HCT116 (cell line): ENCODE results near the gene GPR180. TPM values are rescaled to one million over a fixed set of nuclear protein-coding genes. Genes with fewer than 3 reads are reported as not detected.

Source experiments
- ATAC-seq: fragments of 200-7000 bp; cut with Tn5 transposase; 2 replicates; pipeline ENCODE4 v1.9.1; 2020; ENCODE audit warnings: mild to moderate bottlenecking, moderate library complexity
- Bru-seq: library from RNA; stranded (reverse); fragments of 400-500 nt; gene quantifications from one replicate; lab custom pipeline; 2021; lab: Mats Ljungman, UMichigan
- BruChase-seq, 2 experiments: library from RNA; stranded (reverse); fragments of 400-500 nt; gene quantifications; one replicate each; lab custom pipeline; 2021; lab: Mats Ljungman, UMichigan
- BruUV-seq: library from RNA; stranded (reverse); fragments of 400-500 nt; replicated peaks from 2 replicates; lab custom pipeline; 2021; lab: Mats Ljungman, UMichigan
- CTCF ChIA-PET: fragments of 300-600 bp; sonication (Branson Sonifier 250); formaldehyde crosslinking; loops from one replicate; lab custom pipeline; 2021; ENCODE audit warnings: antibody characterized with exemption; lab: Charles Lee
- POLR2A ChIA-PET: fragments of 300-600, 350-600 bp; sonication (Branson Sonifier 250); formaldehyde crosslinking; loops from one replicate; lab custom pipeline; 2021; ENCODE audit warnings: antibody characterized with exemption; lab: Charles Lee
- RAD21 ChIA-PET, 2 experiments: fragments of 300-600 bp; sonication (Branson Sonifier 250); formaldehyde crosslinking; loops; one replicate each; lab custom pipeline; 2023; ENCODE audit warnings: low total read pairs in 2 of 2; ENCODE audit not compliant: uncharacterized antibody in 2 of 2, unreplicated experiment in 2 of 2, low non-redundant PET in 1 of 2; lab: Charles Lee
- DNase-seq: peaks from one replicate; pipeline ENCODE4 v3.0.0-alpha.2; 2010; ENCODE audit warnings: low read depth, low spot score
- H2AFZ ChIP-seq: fragments of 200-600 bp; shearing (Covaris generic), sonication (generic); 2 replicates; pipeline ENCODE4 v1.6.1; 2017; ENCODE audit warnings: low read depth, mixed run types, mixed read lengths, antibody characterized with exemption, low read length; ENCODE audit not compliant: poor library complexity, severe bottlenecking
- H3K27ac ChIP-seq: 2 replicates; pipeline ENCODE4 v1.5.1; 2012; ENCODE audit warnings: low read depth, low read length
- H3K27me3 ChIP-seq: fragments of 200-600 bp; sonication (generic); 2 replicates; pipeline ENCODE4 v1.6.1; 2016; ENCODE audit warnings: mixed run types, low read length, mixed read lengths; ENCODE audit not compliant: insufficient read depth
- H3K36me3 ChIP-seq, 2 experiments: fragments of 200-500 bp in 1 of 2; fragments of 200-600 bp in 1 of 2; sonication (Bioruptor generic) in 1 of 2; sonication (generic) in 1 of 2; 2 replicates each; pipeline versions ENCODE4 v1.5.1 to v1.6.1; 2014 to 2016; ENCODE audit warnings: low read length in 2 of 2, inconsistent platforms in 1 of 2, mixed read lengths in 1 of 2, mixed run types in 1 of 2; ENCODE audit not compliant: insufficient read depth in 2 of 2, control insufficient read depth in 1 of 2
- H3K4me1 ChIP-seq, 2 experiments: fragments of 200-600 bp in 1 of 2; sonication (generic) in 1 of 2; 2 replicates each; pipeline versions ENCODE4 v1.5.1 to v1.6.1; 2012 to 2017; ENCODE audit warnings: low read length in 2 of 2, inconsistent platforms in 1 of 2, mild to moderate bottlenecking in 1 of 2, mixed read lengths in 1 of 2, mixed run types in 1 of 2, moderate library complexity in 1 of 2; ENCODE audit not compliant: insufficient read depth in 2 of 2, control insufficient read depth in 1 of 2
- H3K4me2 ChIP-seq: fragments of 200-600 bp; sonication (generic); 2 replicates; pipeline ENCODE4 v1.6.1; 2017; ENCODE audit warnings: mixed run types, low read length, mixed read lengths
- H3K4me3 ChIP-seq, 2 experiments: fragments of 200-600 bp in 1 of 2; sonication (generic) in 1 of 2; replicated peaks in 1 of 2; 2 replicates each; pipeline ENCODE4 v1.5.1; 2011 to 2016; ENCODE audit warnings: low read length in 2 of 2, control low read depth in 1 of 2, low read depth in 1 of 2, mild to moderate bottlenecking in 1 of 2, mixed read lengths in 1 of 2, mixed run types in 1 of 2
- H3K79me2 ChIP-seq: fragments of 200-600 bp; sonication (generic); 2 replicates; pipeline ENCODE4 v1.6.1; 2017; ENCODE audit warnings: mild to moderate bottlenecking, mixed run types, low read length, moderate library complexity, mixed read lengths; ENCODE audit not compliant: insufficient read depth
- H3K9ac ChIP-seq: fragments of 200-600 bp; sonication (generic); 2 replicates; pipeline ENCODE4 v1.6.1; 2016; ENCODE audit warnings: low read length, mixed read lengths
- H3K9me2 ChIP-seq: fragments of 200-600 bp; sonication (generic), shearing (Covaris generic); 2 replicates; pipeline ENCODE4 v1.6.1; 2017; ENCODE audit warnings: mixed run types, mild to moderate bottlenecking, moderate library complexity; ENCODE audit not compliant: insufficient read depth
- H3K9me3 ChIP-seq, 2 experiments: fragments of 200-500 bp in 1 of 2; fragments of 200-600 bp in 1 of 2; sonication (Bioruptor generic) in 1 of 2; sonication (generic) in 1 of 2; 2 replicates each; pipeline ENCODE4 v1.6.1; 2014 to 2017; ENCODE audit warnings: low read length in 2 of 2, mixed read lengths in 2 of 2, inconsistent platforms in 1 of 2, low read depth in 1 of 2, mild to moderate bottlenecking in 1 of 2, mixed run types in 1 of 2, moderate library complexity in 1 of 2; ENCODE audit not compliant: control insufficient read depth in 1 of 2, insufficient read depth in 1 of 2
- H4K20me1 ChIP-seq: fragments of 200-600 bp; sonication (generic), shearing (Covaris generic); 2 replicates; pipeline ENCODE4 v1.6.1; 2017; ENCODE audit warnings: mixed run types, mild to moderate bottlenecking, moderate library complexity; ENCODE audit not compliant: insufficient read depth
- CEBPB ChIP-seq: IDR thresholded peaks from 2 replicates; pipeline ENCODE4 v1.6.1; 2012; ENCODE audit warnings: low read depth
- ELF1 ChIP-seq: IDR thresholded peaks from 2 replicates; pipeline ENCODE4 v1.6.1; 2012; ENCODE audit warnings: low read depth, borderline replicate concordance
- EZH2 ChIP-seq: fragments of 200-600 bp; sonication (generic); IDR thresholded peaks from 2 replicates; pipeline ENCODE4 v1.6.1; 2017; ENCODE audit warnings: antibody characterized with exemption, mixed run types
- POLR2A ChIP-seq: IDR thresholded peaks from 2 replicates; pipeline ENCODE4 v1.7.0; 2011; ENCODE audit warnings: borderline replicate concordance; ENCODE audit not compliant: insufficient read depth, insufficient read length; ENCODE audit errors: extremely low read depth
- POLR2AphosphoS5 ChIP-seq: IDR thresholded peaks from 2 replicates; pipeline ENCODE4 v1.6.1; 2011; ENCODE audit warnings: mild to moderate bottlenecking, low read depth, low read length, moderate library complexity
- TCF7L2 ChIP-seq: IDR thresholded peaks from 2 replicates; pipeline ENCODE4 v1.7.0; 2011; ENCODE audit warnings: borderline replicate concordance, inconsistent platforms; ENCODE audit not compliant: insufficient read depth, insufficient read length; ENCODE audit errors: extremely low read depth
- ZFX ChIP-seq: fragments of 450-650 bp; IDR thresholded peaks from 2 replicates; pipeline ENCODE4 v1.6.1; 2017
- intact Hi-C: fragments of 100-400 bp; cut with micrococcal nuclease; formaldehyde crosslinking; loops from 2 replicates; pipeline ENCODE4 v1.10.0; 2022
- long read RNA-seq: library from polyadenylated mRNA; unstranded; transcript quantifications from one replicate; pipeline ENCODE4 v2.0.0, GENCODE V29; 2021; ENCODE audit not compliant: unreplicated experiment
- polyA plus RNA-seq: library from polyadenylated mRNA; unstranded; fragments of >200 nt; gene quantifications from 2 replicates; pipeline ENCODE4 v1.2.1, GENCODE V29; 2012; ENCODE audit warnings: missing spikeins
- total RNA-seq: library from RNA; stranded (reverse); gene quantifications from one replicate; pipeline ENCODE4 v1.2.1, GENCODE V29; 2021; ENCODE audit not compliant: unreplicated experiment
- TF ChIP-seq, protein P1 (sequence below): IDR thresholded peaks from 2 replicates; pipeline ENCODE4 v1.6.1; 2011; ENCODE audit warnings: mild to moderate bottlenecking, low read length, moderate library complexity; ENCODE audit not compliant: insufficient replicate concordance; ENCODE audit errors: extremely low read depth
- TF ChIP-seq, protein P2 (sequence below): IDR thresholded peaks from 2 replicates; pipeline ENCODE4 v1.6.1; 2012
- TF ChIP-seq, protein P3 (sequence below): IDR thresholded peaks from 2 replicates; pipeline ENCODE4 v1.6.1; 2012; ENCODE audit warnings: low read depth

GPR180 gene
- total RNA-seq (6.4 TPM), Bru-seq, nascent RNA (percentile 82 among the genes with signal in this experiment), BruChase-seq, experiment 1, labeled RNA remaining after a 6-hour chase (percentile 83 among the genes with signal in this experiment), BruChase-seq, experiment 2, labeled RNA remaining after a 2-hour chase (percentile 87 among the genes with signal in this experiment)
- polyA plus RNA-seq = 1.7 TPM in 2 replicates
- long read RNA-seq, full-length matches to known transcripts = 35 of 43 reads
- long read RNA-seq, partial matches to known transcripts = 0 of 43 reads
- long read RNA-seq, other reads (novel, unspliced or antisense) = 8 of 43 reads

DNA sequence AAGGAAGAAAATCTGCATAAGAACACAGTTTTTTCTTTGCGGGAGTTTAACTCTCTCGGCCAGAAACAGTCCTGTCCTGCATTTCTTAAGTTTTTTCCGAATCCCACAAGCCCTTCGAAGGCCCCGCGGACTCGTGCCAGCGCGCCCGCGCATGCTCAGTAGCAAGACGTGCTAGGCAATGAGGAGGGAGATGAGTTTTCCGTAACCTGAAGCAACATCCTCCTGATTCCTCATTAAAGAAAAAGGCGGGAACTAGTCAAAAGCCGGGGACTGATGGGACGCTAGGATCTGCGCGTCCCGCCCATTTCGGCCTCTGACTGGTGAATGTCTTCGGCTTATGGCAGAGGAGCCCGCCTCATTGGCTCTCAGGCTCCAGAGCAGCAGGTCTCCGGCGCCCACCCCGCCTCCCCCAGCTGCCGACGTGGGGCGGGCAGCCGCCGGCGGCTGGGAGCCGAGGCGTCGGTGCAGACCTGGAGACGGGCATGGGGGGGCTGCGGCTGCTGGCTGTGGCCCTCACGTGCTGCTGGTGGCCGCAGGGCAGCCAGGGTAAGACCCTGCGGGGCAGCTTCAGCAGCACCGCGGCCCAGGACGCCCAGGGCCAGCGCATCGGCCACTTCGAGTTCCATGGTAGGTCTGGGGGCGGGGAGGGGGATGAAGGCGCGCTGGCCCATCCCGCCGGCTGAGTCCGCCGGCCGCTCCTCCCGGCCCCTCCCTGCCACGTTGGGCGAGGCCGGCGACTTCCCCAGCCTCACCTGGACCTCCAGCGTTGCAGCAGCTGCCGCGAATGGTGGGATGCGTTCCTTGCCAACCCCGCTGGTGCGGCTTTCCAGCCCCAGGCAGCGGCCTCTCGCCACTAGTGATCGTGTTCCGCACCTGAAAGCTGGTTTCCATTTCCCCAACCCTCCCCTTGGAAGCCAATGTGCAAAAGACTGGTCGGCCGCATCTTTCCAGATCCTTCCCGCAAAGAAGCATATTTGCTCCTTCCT lies at the start of gene GPR180:
GPR180 (plus strand) TSS at position 412 of the 986 bp plus-strand sequence; CDS start at position 483, 71 bp downstream.
- intact Hi-C loops = loop anchor here (1.0 kb wide), 1 partner anchor 52 kb away; no protein-coding TSS in a partner anchor
- H4K20me1 ChIP-seq = no peaks in the 10 kb centered on the region
- peak; percentile 98 for DNase-seq
- H3K4me3 ChIP-seq = peak within 1 kb of the TSS; percentile 69 to 85
- H3K4me2 ChIP-seq = peak within 1 kb of the TSS; percentile 84
- H3K9ac ChIP-seq = peak within 1 kb of the TSS; percentile 73
- peak; percentile 61 for TF ChIP-seq POLR2A
- peak; percentile 38 for TF ChIP-seq TCF7L2
- TF ChIP-seq POLR2AphosphoS5 = peak; percentile 93
- TF ChIP-seq EZH2 = no peak
- TF ChIP-seq ZFX = peak; percentile 67
- no peaks in the 10 kb centered on the region for H3K9me2 ChIP-seq
- peaks cover 15% of the 10 kb centered on the region for H3K79me2 ChIP-seq
- no TSS peak for BruUV-seq
- no peaks in the 10 kb centered on the region for H3K27me3 ChIP-seq
- ChIA-PET RAD21 (no interaction called here), CTCF (interaction anchor here (1.5 to 2.3 kb wide), 2 partner anchors 16 to 166 kb away, joined by 3 to 9 read pairs; no protein-coding TSS in a partner anchor), POLR2A (interaction anchor here (1.0 kb wide), 1 partner anchor 185 kb away, joined by 3 read pairs; no protein-coding TSS in a partner anchor)
- peak within 1 kb of the TSS; percentile 82 for H2AFZ ChIP-seq
- ATAC-seq = peak; percentile 98
- H3K27ac ChIP-seq = peak within 1 kb of the TSS; percentile 80
- peaks cover 0 to 2% of the 10 kb centered on the region in 2 experiments; a peak in 1 of 4 replicates for H3K36me3 ChIP-seq
- peaks cover 0 to 13% of the 10 kb centered on the region in 2 experiments; a peak in 2 of 4 replicates for H3K4me1 ChIP-seq
- no peaks in the 10 kb centered on the region for H3K9me3 ChIP-seq

DNA sequence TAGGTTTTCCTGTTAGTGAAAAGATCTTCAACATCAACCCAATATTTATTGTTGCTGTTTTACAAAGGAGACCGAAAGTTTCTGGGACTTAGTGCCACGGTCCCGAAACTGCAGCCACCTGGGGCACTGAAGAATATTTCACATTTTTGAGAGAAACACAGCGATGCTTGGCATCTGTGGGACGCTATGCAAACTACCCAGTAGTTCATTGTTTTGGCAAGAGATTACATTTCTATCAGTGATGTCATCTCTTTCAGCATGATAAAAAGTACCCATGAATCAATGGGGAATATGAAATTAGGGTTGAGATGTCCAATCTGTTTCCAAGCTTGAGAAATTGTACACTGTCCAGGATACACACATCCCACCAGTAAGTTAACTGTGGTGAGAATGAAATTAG lies 49.6 kb upstream of the GPR180 start:
- no TSS peak for BruUV-seq
- H3K4me2 ChIP-seq = no peak overlapping the region
- H3K79me2 ChIP-seq = no peaks in the 10 kb centered on the region
- no peaks in the 10 kb centered on the region for H3K36me3 ChIP-seq
- no peaks in the 10 kb centered on the region for H3K9me3 ChIP-seq
- no peaks in the 10 kb centered on the region for H4K20me1 ChIP-seq
- DNase-seq (no peak), ATAC-seq (no peak)
- H3K27me3 ChIP-seq = no peaks in the 10 kb centered on the region
- CTCF ChIA-PET = no interaction called here
- POLR2A ChIA-PET = no interaction called here
- no peak overlapping the region for H3K27ac ChIP-seq
- no peaks in the 10 kb centered on the region for H3K9me2 ChIP-seq
- no peak overlapping the region for H3K9ac ChIP-seq
- H3K4me3 ChIP-seq = no peak overlapping the region
- peaks cover 5 to 21% of the 10 kb centered on the region in 2 experiments; a peak in 3 of 4 replicates for H3K4me1 ChIP-seq
- RAD21 ChIA-PET = no interaction called here
- intact Hi-C loops = no loop called here
- no peak overlapping the region for H2AFZ ChIP-seq
- TF ChIP-seq, protein P1, sequence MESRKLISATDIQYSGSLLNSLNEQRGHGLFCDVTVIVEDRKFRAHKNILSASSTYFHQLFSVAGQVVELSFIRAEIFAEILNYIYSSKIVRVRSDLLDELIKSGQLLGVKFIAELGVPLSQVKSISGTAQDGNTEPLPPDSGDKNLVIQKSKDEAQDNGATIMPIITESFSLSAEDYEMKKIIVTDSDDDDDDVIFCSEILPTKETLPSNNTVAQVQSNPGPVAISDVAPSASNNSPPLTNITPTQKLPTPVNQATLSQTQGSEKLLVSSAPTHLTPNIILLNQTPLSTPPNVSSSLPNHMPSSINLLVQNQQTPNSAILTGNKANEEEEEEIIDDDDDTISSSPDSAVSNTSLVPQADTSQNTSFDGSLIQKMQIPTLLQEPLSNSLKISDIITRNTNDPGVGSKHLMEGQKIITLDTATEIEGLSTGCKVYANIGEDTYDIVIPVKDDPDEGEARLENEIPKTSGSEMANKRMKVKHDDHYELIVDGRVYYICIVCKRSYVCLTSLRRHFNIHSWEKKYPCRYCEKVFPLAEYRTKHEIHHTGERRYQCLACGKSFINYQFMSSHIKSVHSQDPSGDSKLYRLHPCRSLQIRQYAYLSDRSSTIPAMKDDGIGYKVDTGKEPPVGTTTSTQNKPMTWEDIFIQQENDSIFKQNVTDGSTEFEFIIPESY = no peak
- TF ChIP-seq CEBPB (no peak), ELF1 (no peak), EZH2 (no peak)
- TF ChIP-seq, protein P2, sequence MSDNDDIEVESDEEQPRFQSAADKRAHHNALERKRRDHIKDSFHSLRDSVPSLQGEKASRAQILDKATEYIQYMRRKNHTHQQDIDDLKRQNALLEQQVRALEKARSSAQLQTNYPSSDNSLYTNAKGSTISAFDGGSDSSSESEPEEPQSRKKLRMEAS = no peak
- TF ChIP-seq, protein P3, sequence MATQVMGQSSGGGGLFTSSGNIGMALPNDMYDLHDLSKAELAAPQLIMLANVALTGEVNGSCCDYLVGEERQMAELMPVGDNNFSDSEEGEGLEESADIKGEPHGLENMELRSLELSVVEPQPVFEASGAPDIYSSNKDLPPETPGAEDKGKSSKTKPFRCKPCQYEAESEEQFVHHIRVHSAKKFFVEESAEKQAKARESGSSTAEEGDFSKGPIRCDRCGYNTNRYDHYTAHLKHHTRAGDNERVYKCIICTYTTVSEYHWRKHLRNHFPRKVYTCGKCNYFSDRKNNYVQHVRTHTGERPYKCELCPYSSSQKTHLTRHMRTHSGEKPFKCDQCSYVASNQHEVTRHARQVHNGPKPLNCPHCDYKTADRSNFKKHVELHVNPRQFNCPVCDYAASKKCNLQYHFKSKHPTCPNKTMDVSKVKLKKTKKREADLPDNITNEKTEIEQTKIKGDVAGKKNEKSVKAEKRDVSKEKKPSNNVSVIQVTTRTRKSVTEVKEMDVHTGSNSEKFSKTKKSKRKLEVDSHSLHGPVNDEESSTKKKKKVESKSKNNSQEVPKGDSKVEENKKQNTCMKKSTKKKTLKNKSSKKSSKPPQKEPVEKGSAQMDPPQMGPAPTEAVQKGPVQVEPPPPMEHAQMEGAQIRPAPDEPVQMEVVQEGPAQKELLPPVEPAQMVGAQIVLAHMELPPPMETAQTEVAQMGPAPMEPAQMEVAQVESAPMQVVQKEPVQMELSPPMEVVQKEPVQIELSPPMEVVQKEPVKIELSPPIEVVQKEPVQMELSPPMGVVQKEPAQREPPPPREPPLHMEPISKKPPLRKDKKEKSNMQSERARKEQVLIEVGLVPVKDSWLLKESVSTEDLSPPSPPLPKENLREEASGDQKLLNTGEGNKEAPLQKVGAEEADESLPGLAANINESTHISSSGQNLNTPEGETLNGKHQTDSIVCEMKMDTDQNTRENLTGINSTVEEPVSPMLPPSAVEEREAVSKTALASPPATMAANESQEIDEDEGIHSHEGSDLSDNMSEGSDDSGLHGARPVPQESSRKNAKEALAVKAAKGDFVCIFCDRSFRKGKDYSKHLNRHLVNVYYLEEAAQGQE = no peak
